GM12801 (cell line): Measurements from ENCODE around the gene CRACDL.

Experiments used
- TF ChIP-seq, protein P1 (sequence below): IDR thresholded peaks from one replicate; pipeline ENCODE4 v1.5.1; 2011; ENCODE audit warnings: control low read depth; ENCODE audit not compliant: insufficient read length; ENCODE audit errors: extremely low read depth

Gene CRACDL

DNA sequence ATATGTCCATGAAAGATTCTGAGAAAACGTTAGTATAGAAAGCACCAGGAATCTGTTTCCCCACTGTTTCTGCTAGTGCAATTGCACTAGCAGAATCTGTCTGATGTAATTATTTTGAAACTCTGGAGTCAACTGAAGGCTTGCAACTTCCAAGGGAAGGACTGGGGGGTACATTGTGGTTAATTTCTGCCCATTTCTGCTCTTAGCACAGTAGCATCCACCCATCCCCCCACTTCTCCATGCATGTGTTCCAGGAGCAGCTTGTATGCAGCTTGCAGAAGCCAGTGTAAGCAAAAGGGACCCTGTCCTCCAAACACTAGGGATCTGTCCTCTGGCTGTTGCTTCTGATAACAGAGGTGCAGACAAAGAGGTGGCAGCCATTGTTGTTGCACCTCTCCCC is 74.4 kb downstream of the CRACDL start:
- TF ChIP-seq, protein P1, sequence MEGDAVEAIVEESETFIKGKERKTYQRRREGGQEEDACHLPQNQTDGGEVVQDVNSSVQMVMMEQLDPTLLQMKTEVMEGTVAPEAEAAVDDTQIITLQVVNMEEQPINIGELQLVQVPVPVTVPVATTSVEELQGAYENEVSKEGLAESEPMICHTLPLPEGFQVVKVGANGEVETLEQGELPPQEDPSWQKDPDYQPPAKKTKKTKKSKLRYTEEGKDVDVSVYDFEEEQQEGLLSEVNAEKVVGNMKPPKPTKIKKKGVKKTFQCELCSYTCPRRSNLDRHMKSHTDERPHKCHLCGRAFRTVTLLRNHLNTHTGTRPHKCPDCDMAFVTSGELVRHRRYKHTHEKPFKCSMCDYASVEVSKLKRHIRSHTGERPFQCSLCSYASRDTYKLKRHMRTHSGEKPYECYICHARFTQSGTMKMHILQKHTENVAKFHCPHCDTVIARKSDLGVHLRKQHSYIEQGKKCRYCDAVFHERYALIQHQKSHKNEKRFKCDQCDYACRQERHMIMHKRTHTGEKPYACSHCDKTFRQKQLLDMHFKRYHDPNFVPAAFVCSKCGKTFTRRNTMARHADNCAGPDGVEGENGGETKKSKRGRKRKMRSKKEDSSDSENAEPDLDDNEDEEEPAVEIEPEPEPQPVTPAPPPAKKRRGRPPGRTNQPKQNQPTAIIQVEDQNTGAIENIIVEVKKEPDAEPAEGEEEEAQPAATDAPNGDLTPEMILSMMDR = no peak

- TF ChIP-seq, protein P1 = no peak
Observed at GRCh38 chr2:98859323-98859722, 76.7 kb downstream of the CRACDL start.

DNA sequence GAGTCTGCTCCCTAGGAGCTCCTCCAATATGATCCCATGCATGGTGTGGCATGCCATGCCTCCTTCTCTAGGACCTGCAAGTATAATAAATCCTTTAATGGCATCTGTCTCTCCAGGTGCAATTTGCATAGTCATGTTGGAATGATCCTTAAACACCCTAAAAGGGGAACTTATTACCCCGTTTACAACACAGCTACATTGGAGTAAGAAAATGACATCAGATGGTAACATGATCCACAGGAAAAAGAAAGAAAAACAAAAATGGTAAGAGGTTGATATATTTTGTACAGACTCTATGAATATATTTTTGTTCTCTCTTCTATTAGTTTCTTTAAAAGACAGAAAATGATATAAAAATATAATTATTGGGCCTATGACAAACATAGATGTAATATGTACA is 79.0 kb downstream of the CRACDL start:
- TF ChIP-seq, protein P1 = no peak

DNA sequence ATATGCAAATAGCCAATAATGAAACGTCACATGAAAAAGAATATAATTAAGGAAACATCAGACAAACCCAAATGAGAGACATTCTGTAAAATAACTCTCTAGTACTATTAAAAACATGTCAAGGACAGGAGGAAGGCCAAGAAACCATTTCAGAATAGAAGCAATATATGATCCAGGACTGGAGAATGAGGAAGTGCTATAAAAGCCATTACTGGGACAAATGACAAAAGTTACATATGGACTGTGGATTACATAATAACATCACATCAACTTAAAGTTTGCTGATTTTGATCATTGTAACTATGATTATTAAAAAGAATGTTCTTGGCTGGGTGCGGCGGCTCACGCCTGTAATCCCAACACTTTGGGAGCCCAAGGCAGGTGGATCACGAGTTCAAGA is 81.3 kb downstream of the CRACDL start:
- TF ChIP-seq, protein P1 = no peak

DNA sequence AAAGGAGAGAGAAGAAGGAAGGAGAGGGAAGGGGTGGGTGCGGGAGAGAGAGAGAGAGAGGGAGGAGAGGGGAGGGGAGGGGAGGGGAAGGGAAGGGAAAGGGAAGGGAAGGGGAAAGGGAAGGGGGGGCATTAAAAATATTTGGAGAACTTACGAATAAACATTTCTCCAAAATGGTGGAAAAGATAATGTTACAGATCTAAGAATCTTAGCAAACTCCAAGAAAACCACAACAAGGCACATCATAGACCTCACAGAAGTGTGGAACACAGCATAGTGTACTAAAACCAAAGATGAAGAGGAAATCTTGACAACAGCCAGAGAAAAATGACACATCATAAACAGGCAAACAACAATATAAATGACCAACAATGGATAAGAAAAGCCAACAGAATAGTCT is 83.1 kb downstream of the CRACDL start:
- TF ChIP-seq, protein P1 = no peak

DNA sequence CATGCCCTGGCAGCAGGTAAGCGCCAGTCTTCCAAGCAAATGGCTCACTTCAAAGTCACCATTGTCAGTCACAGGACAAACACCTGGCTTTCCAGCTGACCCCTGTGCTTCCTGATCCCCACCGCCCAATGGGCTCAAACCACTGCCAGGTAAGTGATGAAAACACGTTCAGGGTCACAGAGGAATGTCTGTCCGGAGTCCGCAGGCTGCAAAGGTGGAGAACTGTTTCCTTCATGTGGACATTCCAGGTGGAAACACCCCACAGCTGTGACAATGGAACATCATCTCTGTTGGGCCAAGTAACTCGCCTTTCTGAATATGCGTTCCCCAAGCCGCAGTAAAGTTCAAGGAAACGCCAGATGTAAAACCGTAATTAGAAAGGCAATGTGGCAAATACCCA is 86.0 kb downstream of the CRACDL start:
- TF ChIP-seq, protein P1 = no peak

DNA sequence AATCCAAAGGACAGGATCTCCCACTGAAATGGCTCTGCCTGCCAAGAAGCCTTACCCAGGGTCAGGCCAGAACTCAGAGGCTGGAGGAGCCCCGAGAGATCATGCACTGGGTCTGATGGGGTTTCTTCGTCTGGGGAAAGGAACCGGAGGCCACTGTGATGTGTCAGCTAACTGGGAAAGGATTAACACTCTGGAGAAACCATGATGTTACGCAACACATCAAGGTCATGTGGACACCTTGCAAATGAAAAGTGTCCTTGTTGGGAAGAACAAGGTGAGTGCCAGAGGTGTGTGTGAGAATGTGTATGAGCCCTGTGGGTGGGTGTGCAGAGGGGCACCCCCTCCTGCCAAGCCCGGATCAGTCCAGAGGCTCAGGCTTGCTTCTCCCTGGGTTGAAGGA is 86.9 kb downstream of the CRACDL start:
- TF ChIP-seq, protein P1 = no peak

- TF ChIP-seq, protein P1 = no peak
Observed at GRCh38 chr2:98847853-98848252, 88.2 kb downstream of the CRACDL start.
